Measurements from ENCODE around the gene CPT1B. TPM values are rescaled to one million over a fixed set of nuclear protein-coding genes. Genes with fewer than 3 reads are reported as not detected.

CPT1B gene
- total RNA-seq, 2 experiments from 2014 or later = 101 to 138 TPM

DNA sequence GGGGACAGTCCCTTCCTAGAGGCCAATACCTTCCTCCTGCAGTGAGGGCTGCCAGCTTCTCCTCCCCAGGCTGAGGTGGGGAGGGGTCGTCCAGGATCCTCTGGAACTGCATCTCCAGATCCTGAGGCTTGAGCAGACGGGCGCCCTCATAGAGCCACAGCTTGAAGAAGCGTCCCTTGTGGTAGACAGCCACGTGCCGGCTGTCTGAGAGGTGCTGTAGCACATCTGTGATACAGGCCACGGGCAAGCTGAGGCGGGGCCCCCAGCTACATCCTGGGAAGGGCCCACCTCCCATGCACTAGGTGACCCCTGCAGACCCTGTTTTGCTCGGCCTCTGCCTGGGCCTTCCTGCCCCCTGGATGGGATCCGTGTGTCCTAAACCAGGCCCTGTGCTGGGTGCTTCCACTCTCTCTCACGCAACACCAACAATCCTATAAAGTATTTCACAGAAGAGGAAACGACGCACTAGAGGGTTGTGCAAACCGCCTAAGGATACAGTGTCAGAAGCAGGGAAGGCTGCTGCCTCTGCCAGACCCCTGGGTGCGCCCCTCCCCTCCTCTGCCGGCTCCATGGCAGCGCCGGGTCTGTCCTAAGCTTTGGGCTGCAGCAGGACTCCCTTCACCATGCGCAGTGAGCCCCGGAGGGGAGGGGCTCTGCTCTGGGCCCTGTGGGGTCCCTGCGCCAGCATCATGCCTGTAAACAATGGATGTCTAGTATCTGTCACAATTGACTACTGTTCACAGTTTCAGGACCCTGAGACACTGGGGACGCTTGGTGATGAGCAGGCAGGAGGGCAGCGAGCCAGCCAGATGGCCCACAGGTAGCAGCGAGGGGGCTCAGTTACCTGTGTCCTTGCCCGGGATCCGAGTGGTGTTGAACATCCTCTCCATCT, 4.5 kb downstream of the CPT1B start:
- DNase-seq (ENCODE audit: low spot score) = no peak
- Histone ChIP-seq H4K20me1 (ENCODE audit: insufficient read depth, low read length) (no peaks in the 10 kb centered on the region), H3K4me2 (ENCODE audit: low read length) (no peak overlapping the region), H3K27ac (ENCODE audit: low read depth, low read length, poor library complexity, severe bottlenecking) (no peak overlapping the region), H3K9me2 (ENCODE audit: insufficient read depth, low read length) (no peaks in the 10 kb centered on the region), H3K4me3 (ENCODE audit: low read depth, low read length, poor library complexity, severe bottlenecking) (no peak overlapping the region), H2AFZ (ENCODE audit: low read length) (no peak overlapping the region), H3K4me1 (ENCODE audit: insufficient read depth, low read length, poor library complexity, severe bottlenecking) (peaks cover 26% of the 10 kb centered on the region), H3K9me3 (ENCODE audit: low read length) (no peaks in the 10 kb centered on the region), H3K36me3 (ENCODE audit: insufficient read depth, low read length) (peaks cover 92% of the 10 kb centered on the region), H3K79me2 (ENCODE audit: insufficient read depth, low read depth, low read length) (no peaks in the 10 kb centered on the region)
- intact Hi-C loops (cut with micrococcal nuclease; ENCODE audit: unreplicated experiment) = no loop called here
- ChIA-PET POLR2A (interaction anchor here (1.6 kb wide), 1 partner anchor 8 kb away, joined by 7 read pairs; no protein-coding TSS in a partner anchor), CTCF (ENCODE audit: unreplicated experiment) (no interaction called here)
- no TSS peak for BruUV-seq (replicated peaks)
- no peak for TF ChIP-seq CTCF (conservative IDR thresholded peaks at IDR 0.05; ENCODE audit: low read length)
- no peak for TF ChIP-seq EZH2phosphoT487 (IDR thresholded peaks at IDR 0.05; ENCODE audit: borderline replicate concordance, low read depth, low read length)

- no peak overlapping the region for H2AFZ ChIP-seq (ENCODE audit: low read length)
- CTCF ChIA-PET (ENCODE audit: unreplicated experiment) = no interaction called here
- H3K36me3 ChIP-seq (ENCODE audit: insufficient read depth, low read length) = peaks cover 91% of the 10 kb centered on the region
- no peak overlapping the region for H3K27ac ChIP-seq (ENCODE audit: low read depth, low read length, poor library complexity, severe bottlenecking)
- POLR2A ChIA-PET = interaction anchor here (0.9 kb wide), 1 partner anchor 33 kb away, joined by 3 read pairs; no protein-coding TSS in a partner anchor
- H3K4me1 ChIP-seq (ENCODE audit: insufficient read depth, low read length, poor library complexity, severe bottlenecking) = peaks cover 26% of the 10 kb centered on the region
- no peak overlapping the region for H3K4me3 ChIP-seq (ENCODE audit: low read depth, low read length, poor library complexity, severe bottlenecking)
- no peaks in the 10 kb centered on the region for H3K79me2 ChIP-seq (ENCODE audit: insufficient read depth, low read depth, low read length)
- H3K9me3 ChIP-seq (ENCODE audit: low read length) = no peaks in the 10 kb centered on the region
- no peaks in the 10 kb centered on the region for H4K20me1 ChIP-seq (ENCODE audit: insufficient read depth, low read length)
- intact Hi-C loops (cut with micrococcal nuclease; ENCODE audit: unreplicated experiment) = no loop called here
- no peaks in the 10 kb centered on the region for H3K9me2 ChIP-seq (ENCODE audit: insufficient read depth, low read length)
- no peak for DNase-seq (ENCODE audit: low spot score)
- BruUV-seq (replicated peaks) = no TSS peak
- H3K4me2 ChIP-seq (ENCODE audit: low read length) = no peak overlapping the region
- no peak for TF ChIP-seq CTCF (conservative IDR thresholded peaks at IDR 0.05; ENCODE audit: low read length)
- TF ChIP-seq EZH2phosphoT487 (IDR thresholded peaks at IDR 0.05; ENCODE audit: borderline replicate concordance, low read depth, low read length) = no peak
Measured at GRCh38 chr22:50572965-50573364, 5.3 kb downstream of the CPT1B start.

All from OCI-LY7 (cell line).